ENCODE measurements around the gene NCBP2. TPM values are rescaled to one million over a fixed set of nuclear protein-coding genes. Genes with fewer than 3 reads are reported as not detected.

Gene NCBP2
- total RNA-seq, 1 experiment from 2014 or later = 119 TPM

GRCh38 chr3:196931157-196931556 lies 11.2 kb downstream of the NCBP2 start:
- H2AFZ ChIP-seq (ENCODE audit: low read length) = no peak overlapping the region
- no peaks in the 10 kb centered on the region for H3K9me3 ChIP-seq (ENCODE audit: low read length)
- BruUV-seq (replicated peaks) = no TSS peak
- no peaks in the 10 kb centered on the region for H4K20me1 ChIP-seq (ENCODE audit: low read length)
- H3F3A ChIP-seq (ENCODE audit: low read length, unreplicated experiment) = peaks cover 8% of the 10 kb centered on the region
- H3K4me3 ChIP-seq (ENCODE audit: low read length) = no peak overlapping the region
- POLR2A ChIA-PET (ENCODE audit: unreplicated experiment) = no interaction called here
- no peaks in the 10 kb centered on the region for H3K79me2 ChIP-seq (ENCODE audit: low read length)
- H3K4me1 ChIP-seq (ENCODE audit: insufficient read depth, low read length) = no peaks in the 10 kb centered on the region
- DNase-seq (no peak), ATAC-seq (no peak)
- H3K27ac ChIP-seq (ENCODE audit: low read length) = no peak overlapping the region
- intact Hi-C loops (cut with micrococcal nuclease) = loop anchor here (10.0 kb wide), 1 partner anchor 186 kb away; no protein-coding TSS in a partner anchor
- H3K9ac ChIP-seq (ENCODE audit: low read length) = no peak overlapping the region
- H3K4me2 ChIP-seq (ENCODE audit: low read length) = no peak overlapping the region
- H3K36me3 ChIP-seq (ENCODE audit: low read depth, low read length) = peaks cover 50% of the 10 kb centered on the region
- H3K9me2 ChIP-seq (replicated peaks; ENCODE audit: low read length) = no peaks in the 10 kb centered on the region
- TF ChIP-seq EZH2phosphoT487 (IDR thresholded peaks at IDR 0.05; ENCODE audit: borderline replicate concordance, low read length) = no peak
- no peak for TF ChIP-seq EZH2 (IDR thresholded peaks at IDR 0.05; ENCODE audit: low read length, unreplicated experiment)
- no peak for TF ChIP-seq CTCF (conservative IDR thresholded peaks at IDR 0.05; ENCODE audit: low read depth, low read length)
- no peaks in the 10 kb centered on the region for H3K27me3 ChIP-seq (ENCODE audit: low read length)
- CTCF ChIA-PET = no interaction called here

- H3K79me2 ChIP-seq (ENCODE audit: low read length) = no peaks in the 10 kb centered on the region
- peaks cover 37% of the 10 kb centered on the region; the same call in 1 of the 2 replicates for H3K36me3 ChIP-seq (ENCODE audit: low read depth, low read length)
- H4K20me1 ChIP-seq (ENCODE audit: low read length) = no peaks in the 10 kb centered on the region
- CTCF ChIA-PET = no interaction called here
- no peaks in the 10 kb centered on the region for H3K4me1 ChIP-seq (ENCODE audit: insufficient read depth, low read length)
- no peak for TF ChIP-seq EZH2 (IDR thresholded peaks at IDR 0.05; ENCODE audit: low read length, unreplicated experiment)
- no peak for TF ChIP-seq CTCF (conservative IDR thresholded peaks at IDR 0.05; ENCODE audit: low read depth, low read length)
- no peak for TF ChIP-seq EZH2phosphoT487 (IDR thresholded peaks at IDR 0.05; ENCODE audit: borderline replicate concordance, low read length)
- H3F3A ChIP-seq (ENCODE audit: low read length, unreplicated experiment) = peaks cover 3% of the 10 kb centered on the region
- no peak overlapping the region for H3K27ac ChIP-seq (ENCODE audit: low read length)
- no peak overlapping the region for H3K4me3 ChIP-seq (ENCODE audit: low read length)
- intact Hi-C loops (cut with micrococcal nuclease) = no loop called here
- no peak for DNase-seq
- H3K9me2 ChIP-seq (replicated peaks; ENCODE audit: low read length) = no peaks in the 10 kb centered on the region
- no peaks in the 10 kb centered on the region for H3K9me3 ChIP-seq (ENCODE audit: low read length)
- no peak overlapping the region for H3K4me2 ChIP-seq (ENCODE audit: low read length)
- no peak for ATAC-seq
- H2AFZ ChIP-seq (ENCODE audit: low read length) = no peak overlapping the region
- POLR2A ChIA-PET (ENCODE audit: unreplicated experiment) = no interaction called here
- no peak overlapping the region for H3K9ac ChIP-seq (ENCODE audit: low read length)
- no TSS peak for BruUV-seq (replicated peaks)
- H3K27me3 ChIP-seq (ENCODE audit: low read length) = no peaks in the 10 kb centered on the region
Measured at GRCh38 chr3:196927571-196928453, 14.5 kb downstream of the NCBP2 start.

- no TSS peak for BruUV-seq (replicated peaks)
- DNase-seq (no peak), ATAC-seq (no peak)
- no peak for TF ChIP-seq EZH2phosphoT487 (IDR thresholded peaks at IDR 0.05; ENCODE audit: borderline replicate concordance, low read length)
- TF ChIP-seq CTCF (conservative IDR thresholded peaks at IDR 0.05; ENCODE audit: low read depth, low read length) = no peak
- no peak for TF ChIP-seq EZH2 (IDR thresholded peaks at IDR 0.05; ENCODE audit: low read length, unreplicated experiment)
- Histone ChIP-seq H3K4me3 (ENCODE audit: low read length) (no peak overlapping the region), H3K4me2 (ENCODE audit: low read length) (no peak overlapping the region), H3K9me3 (ENCODE audit: low read length) (no peaks in the 10 kb centered on the region), H3K9ac (ENCODE audit: low read length) (no peak overlapping the region), H3K4me1 (ENCODE audit: insufficient read depth, low read length) (no peaks in the 10 kb centered on the region), H2AFZ (ENCODE audit: low read length) (no peak overlapping the region), H4K20me1 (ENCODE audit: low read length) (no peaks in the 10 kb centered on the region), H3K36me3 (ENCODE audit: low read depth, low read length) (peaks cover 18% of the 10 kb centered on the region), H3F3A (ENCODE audit: low read length, unreplicated experiment) (no peaks in the 10 kb centered on the region), H3K27ac (ENCODE audit: low read length) (no peak overlapping the region), H3K27me3 (ENCODE audit: low read length) (no peaks in the 10 kb centered on the region), H3K9me2 (replicated peaks; ENCODE audit: low read length) (no peaks in the 10 kb centered on the region), H3K79me2 (ENCODE audit: low read length) (no peaks in the 10 kb centered on the region)
- POLR2A ChIA-PET (ENCODE audit: unreplicated experiment) = no interaction called here
- CTCF ChIA-PET = no interaction called here
- intact Hi-C loops (cut with micrococcal nuclease) = no loop called here
Measured at GRCh38 chr3:196920733-196921132, 21.6 kb downstream of the NCBP2 start.
